ENCODE results near the gene MEI4. TPM values are rescaled to one million over a fixed set of nuclear protein-coding genes. Genes with fewer than 3 reads are reported as not detected.

MEI4 gene
- total and polyA plus RNA-seq, 10 of the 15 experiments (the other 5 are each of a cell fraction or from before 2014, with no cell fraction given), result 0.03 to 0.04 (median 0.03) TPM; not detected in 7

GRCh38 chr6:77972334-77972733, 319.5 kb downstream of the MEI4 start (continued):
- TF ChIP-seq, protein P1, sequence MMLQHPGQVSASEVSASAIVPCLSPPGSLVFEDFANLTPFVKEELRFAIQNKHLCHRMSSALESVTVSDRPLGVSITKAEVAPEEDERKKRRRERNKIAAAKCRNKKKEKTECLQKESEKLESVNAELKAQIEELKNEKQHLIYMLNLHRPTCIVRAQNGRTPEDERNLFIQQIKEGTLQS (IDR thresholded peaks at IDR 0.05; ENCODE audit: borderline replicate concordance, extremely low read depth, low read depth, low read length), result no peak
- TF ChIP-seq CEBPB (IDR thresholded peaks at IDR 0.05; ENCODE audit: borderline replicate concordance in 1 of 2, low read depth in 2 of 2, low read length in 2 of 2) (no peak), GATAD2B (conservative IDR thresholded peaks at IDR 0.05; ENCODE audit: low read depth) (no peak), FOXM1 (IDR thresholded peaks at IDR 0.05; ENCODE audit: low read depth, low read length) (no peak), TCF12 (IDR thresholded peaks at IDR 0.05; ENCODE audit: low read depth, low read length) (no peak), ZBTB4 (CRISPR knock-in tag; IDR thresholded peaks at IDR 0.05) (no peak)

Other genes starting within 250 kb of the MEI4 start
- 0.05 TPM in 1 of 2 replicates, not detected in the other for gene HTR1B, start 189.5 kb upstream of the MEI4 start, total RNA-seq (2014; rRNA removed)
- gene HTR1B, start 189.5 kb upstream of the MEI4 start, total RNA-seq (2014; rRNA removed; fragmentation: Illumina TruSeq; extraction: Trizol), result 0.09 TPM in 1 of 2 replicates, not detected in the other
- not detected in 2 replicates for gene HTR1B, start 189.5 kb upstream of the MEI4 start, total RNA-seq (2021)
- 0.69 and 0.98 TPM in 2 replicates for gene HTR1B, start 189.5 kb upstream of the MEI4 start, polyA plus RNA-seq (2011; rRNA removed)
- gene HTR1B, start 189.5 kb upstream of the MEI4 start, polyA plus RNA-seq (2014; fragmentation: Illumina TruSeq; extraction: Trizol), result not detected in 2 replicates
- not detected for gene HTR1B, start 189.5 kb upstream of the MEI4 start, polyA plus RNA-seq (2014; fragmentation: Nextera tagmentation; extraction: Ambion mirVana)
- not detected in 2 replicates for gene HTR1B, start 189.5 kb upstream of the MEI4 start, polyA plus RNA-seq (2014; rRNA removed)
- not detected for gene HTR1B, start 189.5 kb upstream of the MEI4 start, polyA plus RNA-seq (2016; fragmentation: Nextera tagmentation; extraction: Ambion mirVana)

Data from GM12878 (cell line).